Transverse colon (tissue), 3 donors: ENCODE results near the gene MS4A6E.
"Not testable (repeated sequence)": the region's sequence is repeated elsewhere in the genome, so short reads cannot be mapped to it uniquely, and the experiment has no call there.

Experiments
- EP300 ChIP-seq: sonication (generic); formaldehyde crosslinking; IDR thresholded peaks from one replicate; pipeline ENCODE4 v1.6.1; 2017; ENCODE audit warnings: antibody characterized with exemption, low read depth
- POLR2A ChIP-seq: fragments of 450-650 bp; IDR thresholded peaks from one replicate; pipeline ENCODE4 v1.6.1; 2016; ENCODE audit warnings: antibody characterized with exemption, mild to moderate bottlenecking, moderate library complexity
- TF ChIP-seq, protein P1 (sequence below), 5 experiments: fragments of 200-600 bp in 3 of 5; fragments of 450-650 bp in 2 of 5; sonication (generic) in 3 of 5; IDR thresholded peaks; 1 replicate in 2 of 5; 2 replicates in 3 of 5; pipeline ENCODE4 v1.5.1; 2016 to 2017; ENCODE audit warnings: antibody characterized with exemption in 5 of 5, inconsistent platforms in 3 of 5, mild to moderate bottlenecking in 2 of 5, moderate library complexity in 1 of 5

DNA sequence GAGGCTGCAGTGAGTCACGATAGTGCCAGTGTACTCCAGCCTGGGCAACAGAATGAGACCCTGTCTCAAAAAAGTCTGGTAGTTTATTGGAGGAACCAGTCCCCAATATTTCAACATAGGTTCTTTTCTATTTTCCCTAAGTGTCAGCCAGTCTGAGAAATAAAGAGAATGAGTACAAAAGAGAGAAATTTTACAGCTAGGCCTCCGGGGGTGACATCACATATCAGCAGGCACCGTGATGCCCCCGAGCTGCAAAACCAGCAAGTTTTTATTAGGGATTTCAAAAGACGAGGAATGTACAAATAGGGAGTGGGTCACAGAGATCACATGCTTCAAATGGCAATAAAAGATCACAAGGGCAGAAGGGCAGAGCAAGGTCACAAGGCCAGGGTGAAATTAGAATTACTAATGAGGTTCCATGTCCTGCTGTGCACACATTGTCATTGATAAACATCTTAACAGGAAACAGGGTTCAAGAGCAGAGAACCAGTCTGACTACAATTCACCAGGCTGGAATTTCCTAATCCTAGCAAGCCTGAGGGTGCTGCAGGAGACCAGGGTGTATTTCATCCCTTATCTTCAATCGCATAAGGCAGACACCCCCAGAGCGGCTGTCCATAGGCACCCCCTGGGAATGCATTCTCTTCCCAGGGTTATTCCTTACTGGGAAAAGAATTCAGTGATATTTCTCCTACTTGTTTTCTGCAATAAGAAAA lies 41.5 kb upstream of the MS4A6E start:
- TF ChIP-seq, protein P1, sequence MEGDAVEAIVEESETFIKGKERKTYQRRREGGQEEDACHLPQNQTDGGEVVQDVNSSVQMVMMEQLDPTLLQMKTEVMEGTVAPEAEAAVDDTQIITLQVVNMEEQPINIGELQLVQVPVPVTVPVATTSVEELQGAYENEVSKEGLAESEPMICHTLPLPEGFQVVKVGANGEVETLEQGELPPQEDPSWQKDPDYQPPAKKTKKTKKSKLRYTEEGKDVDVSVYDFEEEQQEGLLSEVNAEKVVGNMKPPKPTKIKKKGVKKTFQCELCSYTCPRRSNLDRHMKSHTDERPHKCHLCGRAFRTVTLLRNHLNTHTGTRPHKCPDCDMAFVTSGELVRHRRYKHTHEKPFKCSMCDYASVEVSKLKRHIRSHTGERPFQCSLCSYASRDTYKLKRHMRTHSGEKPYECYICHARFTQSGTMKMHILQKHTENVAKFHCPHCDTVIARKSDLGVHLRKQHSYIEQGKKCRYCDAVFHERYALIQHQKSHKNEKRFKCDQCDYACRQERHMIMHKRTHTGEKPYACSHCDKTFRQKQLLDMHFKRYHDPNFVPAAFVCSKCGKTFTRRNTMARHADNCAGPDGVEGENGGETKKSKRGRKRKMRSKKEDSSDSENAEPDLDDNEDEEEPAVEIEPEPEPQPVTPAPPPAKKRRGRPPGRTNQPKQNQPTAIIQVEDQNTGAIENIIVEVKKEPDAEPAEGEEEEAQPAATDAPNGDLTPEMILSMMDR (IDR thresholded peaks at IDR 0.05): not testable (repeated sequence)
- not testable (repeated sequence) for TF ChIP-seq POLR2A, EP300
